HepG2 (cell line): ENCODE measurements around the gene TNFAIP8L1.

ENCODE experiments used
- CTCF ChIP-seq: sonication (generic); formaldehyde crosslinking; IDR thresholded peaks from 2 replicates; pipeline ENCODE4 v1.5.0; 2020; ENCODE audit warnings: mild to moderate bottlenecking, missing genetic modification reagents, moderate library complexity
- EP300 ChIP-seq, 3 experiments: sonication (generic) in 1 of 3; formaldehyde crosslinking in 1 of 3; IDR thresholded peaks; 2 replicates each; pipeline versions ENCODE4 v1.5.1 to v1.6.1; 2011 to 2020; ENCODE audit warnings: low read depth in 2 of 3, low read length in 2 of 3, borderline replicate concordance in 1 of 3, improper control_type of control experiment in 1 of 3, mild to moderate bottlenecking in 1 of 3, missing genetic modification reagents in 1 of 3, moderate library complexity in 1 of 3
- FIP1L1 ChIP-seq: fragments of 200-400 bp; formaldehyde crosslinking; IDR thresholded peaks from 2 replicates; pipeline ENCODE4 v1.6.1; 2018; ENCODE audit warnings: low read depth, mild to moderate bottlenecking, low read length, moderate library complexity, borderline replicate concordance; ENCODE audit not compliant: insufficient read depth
- GABPA ChIP-seq, 2 experiments: IDR thresholded peaks; 2 replicates each; pipeline ENCODE4 v1.6.1; 2011 to 2016; ENCODE audit warnings: low read depth in 2 of 2, low read length in 1 of 2, missing biosample characterization in 1 of 2, missing genetic modification characterization in 1 of 2
- KDM1A ChIP-seq: IDR thresholded peaks from 2 replicates; pipeline ENCODE4 v1.6.1; 2016; ENCODE audit warnings: missing compliant biosample characterization
- MBD4 ChIP-seq: IDR thresholded peaks from 2 replicates; pipeline ENCODE4 v1.6.1; 2012; ENCODE audit warnings: low read length, inconsistent platforms, borderline replicate concordance
- RXRA ChIP-seq: sonication (generic); formaldehyde crosslinking; IDR thresholded peaks from 2 replicates; pipeline ENCODE4 v1.5.1; 2020; ENCODE audit warnings: missing genetic modification reagents
- SCMH1 ChIP-seq: sonication (generic); formaldehyde crosslinking; IDR thresholded peaks from 2 replicates; pipeline ENCODE4 v1.9.0; 2021; ENCODE audit warnings: missing genetic modification reagents, mild to moderate bottlenecking, borderline replicate concordance
- SIN3A ChIP-seq: IDR thresholded peaks from 2 replicates; pipeline ENCODE4 v1.6.1; 2011; ENCODE audit warnings: low read depth, mild to moderate bottlenecking, control low read depth, low read length, borderline replicate concordance
- ZBTB21 ChIP-seq: sonication (generic); formaldehyde crosslinking; IDR thresholded peaks from 2 replicates; pipeline ENCODE4 v1.4.0; 2020; ENCODE audit warnings: missing genetic modification reagents
- ZNF274 ChIP-seq: sonication (generic); formaldehyde crosslinking; IDR thresholded peaks from 2 replicates; pipeline ENCODE4 v1.5.1; 2020; ENCODE audit warnings: mild to moderate bottlenecking, missing genetic modification reagents
- ZNF276 ChIP-seq: sonication (generic); formaldehyde crosslinking; IDR thresholded peaks from 2 replicates; pipeline ENCODE4 v1.4.0; 2020; ENCODE audit warnings: mild to moderate bottlenecking, low read depth, missing genetic modification reagents

- TF ChIP-seq SCMH1 = no peak
- TF ChIP-seq CTCF (CRISPR knock-in tag) = no peak
- no peak for TF ChIP-seq FIP1L1
- TF ChIP-seq EP300 (IDR thresholded peaks at IDR 0.05; ENCODE audit: low read depth in 2 of 2, low read length in 2 of 2) = no peak
- TF ChIP-seq EP300 (CRISPR knock-in tag; IDR thresholded peaks at IDR 0.05; ENCODE audit: borderline replicate concordance) = no peak
- TF ChIP-seq KDM1A (CRISPR knock-in tag) = no peak
- no peak for TF ChIP-seq RXRA (CRISPR knock-in tag)
- TF ChIP-seq ZNF274 = no peak
- TF ChIP-seq SIN3A = no peak
- no peak for TF ChIP-seq GABPA (IDR thresholded peaks at IDR 0.05; ENCODE audit: low read depth, low read length)
- TF ChIP-seq GABPA (CRISPR knock-in tag; IDR thresholded peaks at IDR 0.05; ENCODE audit: low read depth) = no peak
- no peak for TF ChIP-seq ZNF276 (CRISPR knock-in tag)
- no peak for TF ChIP-seq MBD4
- TF ChIP-seq ZBTB21 (CRISPR knock-in tag) = no peak
Observed at GRCh38 chr19:4642625-4643024, 3.3 kb downstream of the TNFAIP8L1 start.
